Endothelial cell of umbilical vein (primary cell): ENCODE results near the gene PLPPR3.

Experiments used
- CTCF ChIP-seq, 2 donors: IDR thresholded peaks; 1 replicate in 1 of 2; 2 replicates in 1 of 2; pipeline ENCODE4 v1.5.1; 2011; ENCODE audit warnings: low read length in 2 of 2, mild to moderate bottlenecking in 2 of 2, moderate library complexity in 2 of 2, control low read depth in 1 of 2, inconsistent platforms in 1 of 2, low read depth in 1 of 2; ENCODE audit not compliant: insufficient read depth in 1 of 2; ENCODE audit errors: extremely low read depth in 1 of 2
- JUN ChIP-seq: IDR thresholded peaks from 2 replicates; pipeline ENCODE4 v1.6.1; 2011; ENCODE audit warnings: borderline replicate concordance, low read depth; ENCODE audit not compliant: insufficient read length, insufficient read depth
- MAX ChIP-seq: IDR thresholded peaks from 2 replicates; pipeline ENCODE4 v1.6.1; 2011; ENCODE audit not compliant: insufficient read depth, insufficient read length
- POLR2A ChIP-seq: IDR thresholded peaks from 2 replicates; pipeline ENCODE4 v1.6.1; 2012; ENCODE audit warnings: low read depth, mild to moderate bottlenecking, control low read depth, low read length
- POLR2AphosphoS5 ChIP-seq: IDR thresholded peaks from 2 replicates; pipeline ENCODE4 v1.6.1; 2012; ENCODE audit warnings: low read depth, mild to moderate bottlenecking, control low read depth, low read length, moderate library complexity; ENCODE audit not compliant: insufficient read depth

GRCh38 chr19:821231-821824 is 427 bp downstream of the PLPPR3 start:
- TF ChIP-seq CTCF (IDR thresholded peaks at IDR 0.05; ENCODE audit: extremely low read depth in 1 of 2, insufficient read depth in 1 of 2, low read depth in 1 of 2, low read length in 2 of 2) = no peak
- no peak for TF ChIP-seq MAX
- no peak for TF ChIP-seq POLR2AphosphoS5
- TF ChIP-seq JUN = no peak
- TF ChIP-seq POLR2A = no peak
